Measurements from ENCODE around the gene LCNL1. TPM values are rescaled to one million over a fixed set of nuclear protein-coding genes. Genes with fewer than 3 reads are reported as not detected.

Gene LCNL1
- total and polyA plus RNA-seq, 2 experiments from 2014 or later: 0.13 to 0.47 TPM

DNA sequence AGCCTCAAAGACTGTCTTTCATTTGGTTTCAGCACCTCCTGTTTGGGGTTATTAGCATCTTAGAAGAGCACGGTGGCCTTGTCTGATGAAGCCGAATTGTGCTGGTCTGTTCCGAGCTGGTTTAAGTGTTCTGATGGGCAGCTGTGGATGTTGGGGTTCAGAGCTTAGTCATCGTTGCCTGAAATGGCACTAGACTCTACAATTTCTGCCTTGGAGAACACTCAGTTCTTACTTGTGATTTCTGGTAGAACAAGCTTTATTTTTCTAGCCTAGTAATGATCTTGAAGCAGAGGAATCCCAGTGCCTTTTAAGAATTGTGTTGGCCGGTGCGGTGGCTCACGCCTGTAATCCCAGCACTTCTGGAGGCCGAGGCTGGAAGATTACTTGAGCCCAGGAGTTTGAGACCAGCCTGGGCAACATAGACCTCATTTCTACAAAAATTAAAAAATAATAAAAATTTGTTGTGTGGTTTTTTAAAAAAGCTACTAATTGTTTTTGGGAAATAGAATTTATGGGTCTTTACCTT, 46.1 kb upstream of the LCNL1 start:
- TF ChIP-seq EZH2phosphoT487 (IDR thresholded peaks at IDR 0.05; ENCODE audit: low read depth, severe bottlenecking, unreplicated experiment) (no peak), EZH2 (IDR thresholded peaks at IDR 0.05; ENCODE audit: borderline replicate concordance) (no peak)
- TF ChIP-seq, protein P1, sequence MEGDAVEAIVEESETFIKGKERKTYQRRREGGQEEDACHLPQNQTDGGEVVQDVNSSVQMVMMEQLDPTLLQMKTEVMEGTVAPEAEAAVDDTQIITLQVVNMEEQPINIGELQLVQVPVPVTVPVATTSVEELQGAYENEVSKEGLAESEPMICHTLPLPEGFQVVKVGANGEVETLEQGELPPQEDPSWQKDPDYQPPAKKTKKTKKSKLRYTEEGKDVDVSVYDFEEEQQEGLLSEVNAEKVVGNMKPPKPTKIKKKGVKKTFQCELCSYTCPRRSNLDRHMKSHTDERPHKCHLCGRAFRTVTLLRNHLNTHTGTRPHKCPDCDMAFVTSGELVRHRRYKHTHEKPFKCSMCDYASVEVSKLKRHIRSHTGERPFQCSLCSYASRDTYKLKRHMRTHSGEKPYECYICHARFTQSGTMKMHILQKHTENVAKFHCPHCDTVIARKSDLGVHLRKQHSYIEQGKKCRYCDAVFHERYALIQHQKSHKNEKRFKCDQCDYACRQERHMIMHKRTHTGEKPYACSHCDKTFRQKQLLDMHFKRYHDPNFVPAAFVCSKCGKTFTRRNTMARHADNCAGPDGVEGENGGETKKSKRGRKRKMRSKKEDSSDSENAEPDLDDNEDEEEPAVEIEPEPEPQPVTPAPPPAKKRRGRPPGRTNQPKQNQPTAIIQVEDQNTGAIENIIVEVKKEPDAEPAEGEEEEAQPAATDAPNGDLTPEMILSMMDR (IDR thresholded peaks at IDR 0.05; ENCODE audit: poor library complexity): no peak
- no peak overlapping the region for H3K27ac ChIP-seq
- no peak for DNase-seq (ENCODE audit: low spot score)
- no peaks in the 10 kb centered on the region for H3K4me1 ChIP-seq (ENCODE audit: insufficient read depth)
- H3K9me2 ChIP-seq (replicated peaks; ENCODE audit: insufficient read depth): no peaks in the 10 kb centered on the region
- no peak overlapping the region for H3K4me2 ChIP-seq
- H3K4me3 ChIP-seq: no peak overlapping the region
- H3K27me3 ChIP-seq: no peaks in the 10 kb centered on the region
- no peak overlapping the region for H2AFZ ChIP-seq
- H3K79me2 ChIP-seq: peaks cover under 1% of the 10 kb centered on the region
- WGBS (ENCODE audit: low lambda C conversion rate, missing lambda C conversion rate): 92% methylated on average over 8 of the region's 8 CpGs
- no peaks in the 10 kb centered on the region for H3K36me3 ChIP-seq (replicated peaks; ENCODE audit: insufficient read depth, low read depth)
- no peaks in the 10 kb centered on the region for H3K9me3 ChIP-seq (ENCODE audit: low read depth)
- no peaks in the 10 kb centered on the region for H4K20me1 ChIP-seq (ENCODE audit: insufficient read depth, poor library complexity, severe bottlenecking)

DNA sequence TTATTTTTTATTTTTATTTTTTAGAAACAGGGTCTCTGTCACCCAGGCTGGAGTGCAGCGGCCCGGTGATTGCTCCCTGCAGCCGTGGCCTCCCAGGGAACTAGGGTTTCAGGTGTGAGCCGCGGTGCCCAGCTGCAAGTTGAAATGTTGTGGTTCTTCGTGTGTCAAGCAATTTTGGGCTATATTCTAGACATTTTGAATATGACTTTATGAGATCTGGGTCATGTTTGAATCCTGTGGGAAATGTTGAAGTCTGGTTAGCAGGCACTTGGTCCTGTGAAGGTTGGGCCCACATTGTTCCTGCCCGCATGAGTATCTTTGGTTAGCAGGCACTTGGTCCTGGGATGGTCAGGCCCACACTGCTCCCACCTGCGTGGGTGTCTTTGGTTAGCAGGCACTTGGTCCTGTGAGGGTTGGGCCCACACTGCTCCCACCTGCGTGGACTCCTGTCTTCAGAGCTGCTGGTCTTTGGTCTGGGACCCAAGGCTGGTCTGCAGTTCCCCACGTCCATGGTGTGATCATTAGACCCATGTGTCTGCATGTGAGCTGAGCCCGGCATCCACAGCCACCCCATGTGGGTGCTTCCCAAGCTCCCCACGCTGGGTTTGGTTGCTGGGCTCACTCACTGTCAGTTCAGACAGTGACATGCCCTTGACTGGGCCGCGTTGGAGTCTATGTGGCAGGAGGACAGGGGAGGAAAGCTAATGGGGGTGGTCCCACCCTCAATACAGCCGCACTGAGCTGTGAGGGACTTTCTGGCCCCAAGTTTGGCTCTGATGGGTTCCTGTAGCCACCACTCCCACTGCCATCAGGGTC, 45.4 kb upstream of the LCNL1 start:
- H3K4me2 ChIP-seq: no peak overlapping the region

GRCh38 chr9:136939431-136939995, 43.3 kb upstream of the LCNL1 start:
- TF ChIP-seq, protein P1 (IDR thresholded peaks at IDR 0.05; ENCODE audit: poor library complexity): no peak
- no peak for TF ChIP-seq EZH2phosphoT487 (IDR thresholded peaks at IDR 0.05; ENCODE audit: low read depth, severe bottlenecking, unreplicated experiment)
- Histone ChIP-seq H3K36me3 (replicated peaks; ENCODE audit: insufficient read depth, low read depth) (no peaks in the 10 kb centered on the region), H3K4me3 (no peak overlapping the region), H3K27ac (no peak overlapping the region), H2AFZ (no peak overlapping the region), H3K9me3 (ENCODE audit: low read depth) (no peaks in the 10 kb centered on the region), H3K79me2 (peaks cover 24% of the 10 kb centered on the region), H3K9me2 (replicated peaks; ENCODE audit: insufficient read depth) (no peaks in the 10 kb centered on the region), H4K20me1 (ENCODE audit: insufficient read depth, poor library complexity, severe bottlenecking) (peaks cover 4% of the 10 kb centered on the region), H3K4me1 (ENCODE audit: insufficient read depth) (peaks cover 8% of the 10 kb centered on the region), H3K27me3 (no peaks in the 10 kb centered on the region), H3K4me2 (no peak overlapping the region)
- WGBS (ENCODE audit: low lambda C conversion rate, missing lambda C conversion rate): 95% methylated on average over 28 of the region's 28 CpGs
- no peak for DNase-seq (ENCODE audit: low spot score)

More for the DNA sequence above, 45.4 kb upstream of the LCNL1 start:
- no peaks in the 10 kb centered on the region for H3K36me3 ChIP-seq (replicated peaks; ENCODE audit: insufficient read depth, low read depth)
- H3K27me3 ChIP-seq: no peaks in the 10 kb centered on the region
- no peak overlapping the region for H2AFZ ChIP-seq
- H3K79me2 ChIP-seq: peaks cover 7% of the 10 kb centered on the region
- H3K4me1 ChIP-seq (ENCODE audit: insufficient read depth): no peaks in the 10 kb centered on the region
- H3K4me3 ChIP-seq: no peak overlapping the region
- no peak overlapping the region for H3K27ac ChIP-seq
- 93% methylated on average over 15 of the region's 15 CpGs for WGBS (ENCODE audit: low lambda C conversion rate, missing lambda C conversion rate)
- no peaks in the 10 kb centered on the region for H3K9me2 ChIP-seq (replicated peaks; ENCODE audit: insufficient read depth)
- no peak for DNase-seq (ENCODE audit: low spot score)
- TF ChIP-seq EZH2phosphoT487 (IDR thresholded peaks at IDR 0.05; ENCODE audit: low read depth, severe bottlenecking, unreplicated experiment) (no peak), EZH2 (IDR thresholded peaks at IDR 0.05; ENCODE audit: borderline replicate concordance) (no peak)
- TF ChIP-seq, protein P1 (IDR thresholded peaks at IDR 0.05; ENCODE audit: poor library complexity): no peak
- H3K9me3 ChIP-seq (ENCODE audit: low read depth): no peaks in the 10 kb centered on the region
- H4K20me1 ChIP-seq (ENCODE audit: insufficient read depth, poor library complexity, severe bottlenecking): no peaks in the 10 kb centered on the region

Data from hepatocyte (in vitro differentiated cells).